Thyroid gland (tissue), 4 donors: Measurements from ENCODE around the gene TCF7L2.

Source experiments
- POLR2A ChIP-seq, 2 donors: fragments of 450-650 bp; IDR thresholded peaks; one replicate each; pipeline ENCODE4 v1.6.1; 2017; ENCODE audit warnings: antibody characterized with exemption in 2 of 2, mild to moderate bottlenecking in 2 of 2, moderate library complexity in 1 of 2
- TF ChIP-seq, protein P1 (sequence below), 6 experiments: fragments of 200-600 bp in 3 of 6; fragments of 450-650 bp in 3 of 6; sonication (generic) in 3 of 6; IDR thresholded peaks; one replicate each; pipeline ENCODE4 v1.5.1; 2016 to 2019; ENCODE audit warnings: antibody characterized with exemption in 6 of 6, mild to moderate bottlenecking in 2 of 6, inconsistent platforms in 1 of 6, moderate library complexity in 1 of 6

DNA sequence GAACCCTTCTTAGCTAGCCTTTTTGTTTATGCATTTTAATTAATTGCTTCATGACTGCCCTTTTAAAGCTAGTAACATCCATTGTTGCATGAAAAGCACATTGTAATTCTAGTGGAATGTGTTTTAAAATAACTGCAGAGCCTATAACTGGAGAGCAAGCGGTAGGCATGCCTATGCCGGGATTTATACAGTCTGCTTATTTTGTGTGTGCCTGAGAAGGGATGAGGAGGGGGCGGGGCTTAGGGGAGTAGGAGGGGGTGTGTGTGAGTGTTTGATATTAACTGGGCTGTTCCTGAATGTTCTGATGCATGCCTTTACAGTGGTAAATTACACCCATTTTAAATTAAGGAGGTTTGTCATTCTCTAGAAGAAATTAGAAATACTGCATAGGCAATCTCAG lies 208.1 kb downstream of the TCF7L2 start:
- TF ChIP-seq, protein P1, sequence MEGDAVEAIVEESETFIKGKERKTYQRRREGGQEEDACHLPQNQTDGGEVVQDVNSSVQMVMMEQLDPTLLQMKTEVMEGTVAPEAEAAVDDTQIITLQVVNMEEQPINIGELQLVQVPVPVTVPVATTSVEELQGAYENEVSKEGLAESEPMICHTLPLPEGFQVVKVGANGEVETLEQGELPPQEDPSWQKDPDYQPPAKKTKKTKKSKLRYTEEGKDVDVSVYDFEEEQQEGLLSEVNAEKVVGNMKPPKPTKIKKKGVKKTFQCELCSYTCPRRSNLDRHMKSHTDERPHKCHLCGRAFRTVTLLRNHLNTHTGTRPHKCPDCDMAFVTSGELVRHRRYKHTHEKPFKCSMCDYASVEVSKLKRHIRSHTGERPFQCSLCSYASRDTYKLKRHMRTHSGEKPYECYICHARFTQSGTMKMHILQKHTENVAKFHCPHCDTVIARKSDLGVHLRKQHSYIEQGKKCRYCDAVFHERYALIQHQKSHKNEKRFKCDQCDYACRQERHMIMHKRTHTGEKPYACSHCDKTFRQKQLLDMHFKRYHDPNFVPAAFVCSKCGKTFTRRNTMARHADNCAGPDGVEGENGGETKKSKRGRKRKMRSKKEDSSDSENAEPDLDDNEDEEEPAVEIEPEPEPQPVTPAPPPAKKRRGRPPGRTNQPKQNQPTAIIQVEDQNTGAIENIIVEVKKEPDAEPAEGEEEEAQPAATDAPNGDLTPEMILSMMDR (IDR thresholded peaks at IDR 0.05), result no peak
- TF ChIP-seq POLR2A (IDR thresholded peaks at IDR 0.05), result no peak
